Activated naive CD4-positive, alpha-beta T cell treated with anti-CD3 and anti-CD28 coated beads, Interleukin-2, amount 50 U/mL, for 72 hours (primary cell): ENCODE results near the gene PKIG. TPM values are rescaled to one million over a fixed set of nuclear protein-coding genes. Genes with fewer than 3 reads are reported as not detected.
"Not testable (repeated sequence)": the region's sequence is repeated elsewhere in the genome, so short reads cannot be mapped to it uniquely, and the experiment has no call there.

Source experiments
- ATAC-seq, 2 donors: fragments of 150-1000 bp; cut with Tn5 transposase; 2 replicates each; pipeline ENCODE4 v1.10.0; 2021; ENCODE audit warnings: mild to moderate bottlenecking in 2 of 2, moderate library complexity in 2 of 2
- DNase-seq, 2 donors: peaks; one replicate each; pipeline ENCODE4 v3.0.0; 2021 to 2022; ENCODE audit warnings: low spot score in 2 of 2
- H3K27ac Mint-ChIP-seq, 2 donors: one replicate each; pipeline ENCODE4 v1.8.0; 2022; ENCODE audit warnings: mild to moderate bottlenecking in 2 of 2, mixed read lengths in 2 of 2
- H3K36me3 Mint-ChIP-seq, 2 donors: one replicate each; pipeline ENCODE4 v1.8.0; 2022; ENCODE audit warnings: mixed read lengths in 2 of 2
- H3K9me3 Mint-ChIP-seq, 2 donors: one replicate each; pipeline ENCODE4 v1.8.0; 2022; ENCODE audit warnings: mixed read lengths in 2 of 2
- total RNA-seq, 2 donors: library from RNA; stranded (reverse); gene quantifications; one replicate each; pipeline ENCODE4 v1.2.3, GENCODE V29; 2022

PKIG gene
- total RNA-seq, 2 donors from 2014 or later: 2.0 to 10.5 TPM

DNA sequence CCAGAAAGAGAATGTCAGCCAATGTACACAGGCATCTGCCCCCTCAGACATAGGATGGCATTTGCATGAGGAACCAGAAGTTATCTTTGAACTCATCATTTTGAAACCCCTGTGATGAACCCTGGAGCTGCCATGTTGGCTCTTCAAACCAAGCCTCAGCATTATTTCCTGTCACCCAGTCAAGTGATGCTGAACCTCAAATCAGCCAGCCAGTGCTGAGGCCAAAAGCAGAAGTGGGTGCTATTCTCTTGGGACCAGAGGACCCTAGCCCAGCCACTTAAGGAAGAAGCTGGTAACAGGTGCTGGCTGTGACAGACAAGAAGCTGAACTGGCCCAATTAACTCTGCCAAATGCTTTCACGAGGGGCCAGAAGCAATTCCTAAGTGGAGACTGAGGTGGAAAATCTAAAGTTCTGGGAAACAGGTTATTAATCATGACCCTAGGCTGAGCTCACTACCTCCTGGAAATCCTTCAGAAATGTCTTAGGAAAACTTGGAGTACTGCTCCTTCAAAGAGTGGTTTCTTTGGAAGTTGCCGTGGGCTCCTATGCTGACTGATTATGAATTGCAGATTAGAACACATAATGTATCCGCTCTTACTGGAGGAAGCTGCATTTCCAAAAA lies 4.0 kb downstream of the PKIG start:
- ATAC-seq: peak in 1 of 2 donors; percentile 85
- peaks cover 0 to 4% of the 10 kb centered on the region in 2 donors for H3K9me3 Mint-ChIP-seq
- no peak overlapping the region for H3K27ac Mint-ChIP-seq
- no peaks in the 10 kb centered on the region for H3K36me3 Mint-ChIP-seq
- DNase-seq: no peak

GRCh38 chr20:44587035-44587980 lies 4.9 kb downstream of the PKIG start:
- Mint-ChIP-seq H3K9me3 (peaks cover 0 to 4% of the 10 kb centered on the region in 2 donors), H3K27ac (no peak overlapping the region), H3K36me3 (no peaks in the 10 kb centered on the region)
- DNase-seq (no peak), ATAC-seq (no peak)

DNA sequence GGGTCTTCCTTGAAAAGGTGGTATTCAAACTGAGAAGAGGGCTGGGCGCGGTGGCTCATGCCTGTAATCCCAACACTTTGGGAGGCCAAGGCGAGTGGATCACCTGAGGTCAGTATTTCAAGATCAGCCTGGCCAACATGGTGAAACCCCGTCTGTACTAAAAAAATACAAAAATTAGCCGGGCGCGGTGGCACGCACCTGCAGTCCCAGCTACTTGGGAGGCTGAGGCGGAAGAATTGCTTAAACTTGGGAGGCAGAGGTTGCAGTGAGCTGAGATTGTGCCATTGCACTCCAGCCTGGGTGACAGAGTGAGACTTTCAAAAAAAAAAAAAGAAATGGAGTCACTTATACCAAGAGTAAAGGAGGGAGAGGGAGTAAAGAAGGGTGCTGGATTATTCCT lies 5.9 kb downstream of the PKIG start:
- not testable (repeated sequence) for H3K9me3 Mint-ChIP-seq, DNase-seq, ATAC-seq, H3K36me3 Mint-ChIP-seq
- peak overlapping the region in 1 of 2 donors; percentile 31 for H3K27ac Mint-ChIP-seq

DNA sequence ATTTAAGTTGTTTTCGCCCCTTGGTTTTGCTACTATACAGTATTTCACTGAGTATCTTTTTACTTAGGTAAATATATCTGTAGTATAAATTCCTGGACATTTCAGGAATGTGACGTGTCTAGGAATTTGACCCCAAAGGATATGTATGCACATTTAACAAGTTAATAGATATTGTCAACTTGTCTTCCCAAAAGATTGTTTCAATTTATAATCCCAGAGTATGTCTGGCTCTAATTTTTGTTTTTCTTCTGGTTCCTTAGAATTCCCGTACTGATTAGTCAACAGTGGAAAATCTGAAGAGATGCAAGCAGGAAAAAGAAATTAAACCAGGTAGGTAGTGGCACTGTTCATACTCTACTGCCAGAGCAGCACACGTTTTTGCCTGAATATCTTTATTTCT lies 7.2 kb downstream of the PKIG start:
- Mint-ChIP-seq H3K36me3 (no peaks in the 10 kb centered on the region), H3K27ac (no peak overlapping the region), H3K9me3 (peaks cover 0 to 4% of the 10 kb centered on the region in 2 donors)
- no peak for ATAC-seq
- DNase-seq: no peak

DNA sequence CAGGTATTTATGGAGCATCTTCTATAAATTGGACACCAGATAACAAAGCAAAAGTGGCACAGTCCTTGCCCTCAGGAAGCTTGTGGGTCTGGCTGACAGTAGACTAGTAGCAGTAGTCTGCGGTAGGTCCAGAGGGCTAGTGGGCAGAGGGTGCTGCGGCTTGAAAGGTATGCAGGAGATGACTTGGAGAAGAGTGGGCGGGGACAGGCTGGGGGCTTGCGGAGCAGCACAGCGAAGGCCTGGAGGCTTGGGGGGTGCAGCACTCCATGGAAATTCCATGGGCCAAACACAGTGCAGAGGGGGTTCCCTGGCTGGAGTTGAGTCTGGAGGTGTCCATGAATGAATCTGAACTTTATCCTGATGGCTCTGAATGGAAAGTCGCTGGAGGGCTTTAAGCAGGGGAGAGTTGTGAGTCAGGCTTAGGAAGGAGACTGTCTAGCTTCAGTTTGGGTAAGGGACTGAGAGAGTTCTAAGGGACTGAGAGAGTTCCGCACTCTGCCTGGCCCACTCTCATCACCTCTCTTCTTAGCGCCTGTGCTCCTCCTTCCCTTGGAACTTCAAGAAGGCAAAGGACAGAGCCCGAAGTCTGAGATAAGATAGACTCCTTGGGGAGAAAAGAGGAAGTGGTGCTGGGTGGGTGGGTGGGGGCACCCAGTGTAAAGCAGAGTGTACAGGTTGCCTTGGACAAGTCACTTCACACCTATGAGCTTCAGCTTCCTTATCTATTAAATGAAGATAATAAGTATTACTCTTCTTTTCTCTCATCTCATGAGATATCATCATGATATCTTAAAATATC lies 8.8 kb downstream of the PKIG start:
- no peak for ATAC-seq

GRCh38 chr20:44592366-44592765 lies 10.0 kb downstream of the PKIG start:
- ATAC-seq (no peak), DNase-seq (no peak)
- no peak overlapping the region for H3K27ac Mint-ChIP-seq
- no peaks in the 10 kb centered on the region for H3K9me3 Mint-ChIP-seq
- no peaks in the 10 kb centered on the region for H3K36me3 Mint-ChIP-seq

More for the DNA sequence above, 8.8 kb downstream of the PKIG start:
- Mint-ChIP-seq H3K36me3 (no peaks in the 10 kb centered on the region), H3K9me3 (no peaks in the 10 kb centered on the region), H3K27ac (no peak overlapping the region)
- DNase-seq: no peak

- Mint-ChIP-seq H3K9me3 (no peaks in the 10 kb centered on the region), H3K27ac (no peak overlapping the region), H3K36me3 (no peaks in the 10 kb centered on the region)
- ATAC-seq (no peak), DNase-seq (no peak)
Measured at GRCh38 chr20:44593751-44594150, 11.4 kb downstream of the PKIG start.

DNA sequence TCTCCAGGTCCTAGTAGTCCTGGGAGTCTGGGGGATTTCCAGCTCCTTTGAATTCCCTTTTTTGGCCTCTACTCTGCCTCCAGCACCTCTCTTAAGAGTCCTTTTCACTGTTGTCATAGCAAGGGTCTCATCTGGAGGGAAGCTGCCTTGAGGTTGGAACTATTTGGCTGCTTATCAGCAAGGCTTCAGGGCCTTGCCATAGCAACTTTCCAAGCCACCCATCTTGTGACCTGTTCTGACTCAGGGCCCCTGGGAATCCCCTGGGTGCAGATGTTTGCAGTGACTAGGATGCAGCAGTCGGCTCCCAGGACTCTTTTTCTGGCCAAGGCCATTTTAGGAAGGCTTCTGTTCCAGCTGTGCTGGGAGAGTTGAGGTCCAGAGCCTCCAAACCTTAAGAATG lies 12.4 kb downstream of the PKIG start:
- Mint-ChIP-seq H3K27ac (peak overlapping the region in 1 of 2 donors; percentile 92), H3K9me3 (no peaks in the 10 kb centered on the region), H3K36me3 (no peaks in the 10 kb centered on the region)
- no peak for DNase-seq
- ATAC-seq: peak; percentile 50 to 77

- no peak overlapping the region for H3K27ac Mint-ChIP-seq
- no peak for DNase-seq
- H3K36me3 Mint-ChIP-seq: no peaks in the 10 kb centered on the region
- ATAC-seq: no peak
- no peaks in the 10 kb centered on the region for H3K9me3 Mint-ChIP-seq
Measured at GRCh38 chr20:44596010-44596409, 13.6 kb downstream of the PKIG start.

- no peak for DNase-seq
- Mint-ChIP-seq H3K36me3 (no peaks in the 10 kb centered on the region), H3K9me3 (no peaks in the 10 kb centered on the region), H3K27ac (peak overlapping the region; percentile 76 to 92)
- no peak for ATAC-seq
Measured at GRCh38 chr20:44596876-44597275, 14.5 kb downstream of the PKIG start.

DNA sequence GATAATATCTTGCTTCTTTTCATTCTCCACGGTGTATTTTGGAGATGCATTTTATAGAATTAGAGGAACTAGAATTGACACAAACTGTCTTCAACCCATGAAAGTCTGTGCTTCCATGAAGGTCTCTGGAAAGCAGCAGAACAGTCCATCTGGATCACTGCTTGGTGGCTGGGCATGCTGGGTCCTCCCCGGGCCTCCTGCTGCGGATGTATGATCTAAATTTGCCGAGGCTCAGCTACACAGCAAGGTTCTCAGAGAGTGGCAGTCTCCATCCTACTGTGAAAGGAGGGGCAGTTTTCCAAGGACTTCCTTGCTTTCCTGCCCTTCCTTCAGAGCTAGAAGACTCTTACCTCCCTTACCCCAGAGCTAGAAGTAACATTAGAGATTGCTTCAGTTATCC lies 15.1 kb downstream of the PKIG start:
- DNase-seq (no peak), ATAC-seq (no peak)
- Mint-ChIP-seq H3K9me3 (no peaks in the 10 kb centered on the region), H3K27ac (peak overlapping the region in 1 of 2 donors; percentile 82), H3K36me3 (no peaks in the 10 kb centered on the region)

DNA sequence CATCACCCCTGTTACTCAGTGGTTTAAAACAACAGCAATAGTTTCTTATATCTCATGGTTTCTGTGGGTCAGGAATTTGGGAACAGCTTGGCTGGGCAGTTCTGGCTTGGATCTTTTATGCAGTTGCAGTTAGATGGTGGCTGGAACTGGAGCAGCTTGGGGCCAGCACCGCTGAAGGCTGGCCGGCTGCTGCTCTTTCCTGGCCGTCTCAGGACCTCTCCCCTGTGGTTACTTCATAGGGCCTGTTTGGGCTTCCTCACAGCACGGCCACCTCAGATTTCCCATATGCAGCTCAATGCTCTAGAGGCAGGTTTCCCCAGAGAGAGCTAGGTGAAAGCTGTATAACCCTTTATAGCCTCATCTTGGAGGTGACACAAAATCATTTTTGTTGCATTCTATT lies 15.6 kb downstream of the PKIG start:
- H3K9me3 Mint-ChIP-seq: no peaks in the 10 kb centered on the region
- H3K27ac Mint-ChIP-seq: peak overlapping the region; percentile 82 to 93
- no peak for DNase-seq
- ATAC-seq: no peak
- H3K36me3 Mint-ChIP-seq: no peaks in the 10 kb centered on the region

DNA sequence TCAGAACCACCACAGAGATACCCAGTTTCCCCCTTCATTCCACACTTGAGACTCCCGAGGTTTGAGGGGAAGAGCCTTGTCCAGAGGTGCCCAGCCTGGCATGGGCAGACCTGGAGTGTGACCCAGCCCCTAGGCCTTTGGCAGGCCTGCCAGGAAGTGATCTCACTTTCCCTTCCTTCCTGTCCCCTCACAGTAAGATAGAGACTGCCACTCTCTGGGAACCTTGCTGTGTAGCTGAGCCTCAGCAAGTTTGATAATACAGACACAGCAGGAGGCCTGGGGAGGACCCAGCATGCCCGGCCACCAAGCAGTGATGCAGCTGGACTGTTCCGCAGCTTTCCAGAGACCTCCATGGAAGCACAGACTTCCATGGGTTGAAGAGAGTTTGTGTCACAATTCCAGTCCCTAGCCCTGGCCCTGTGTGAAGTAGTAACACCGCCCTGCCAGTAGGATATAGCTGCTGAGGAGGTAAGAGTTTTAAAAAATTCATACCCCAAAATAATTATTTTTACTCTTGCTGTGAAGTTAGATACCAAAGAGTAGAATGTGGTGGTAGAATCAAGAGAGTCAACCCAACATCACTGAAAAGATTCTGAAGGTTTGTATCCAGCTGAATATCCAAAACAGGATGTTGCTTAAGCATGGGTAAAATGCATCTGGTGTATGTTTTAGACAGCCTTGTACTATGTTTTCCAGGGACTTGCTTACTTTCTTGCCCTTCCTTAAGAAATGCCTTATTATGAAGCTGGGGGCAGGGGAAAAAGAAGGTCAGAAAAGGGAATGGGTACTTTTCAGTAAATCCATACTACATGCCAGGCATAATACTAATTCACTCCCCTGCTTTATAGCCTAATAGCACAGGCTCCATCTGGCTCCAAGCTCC lies 16.3 kb downstream of the PKIG start:
- Mint-ChIP-seq H3K36me3 (no peaks in the 10 kb centered on the region), H3K9me3 (no peaks in the 10 kb centered on the region)

GRCh38 chr20:44599715-44600114 lies 17.3 kb downstream of the PKIG start:
- H3K36me3 Mint-ChIP-seq: no peaks in the 10 kb centered on the region

More for the DNA sequence above, 16.3 kb downstream of the PKIG start:
- peak overlapping the region; percentile 82 to 93 for H3K27ac Mint-ChIP-seq
- ATAC-seq: peak; percentile 76 to 94
- no peak for DNase-seq

GRCh38 chr20:44600301-44600700 lies 17.9 kb downstream of the PKIG start:
- DNase-seq (no peak), ATAC-seq (no peak)
- Mint-ChIP-seq H3K36me3 (no peaks in the 10 kb centered on the region), H3K27ac (peak overlapping the region in 1 of 2 donors; percentile 34), H3K9me3 (no peaks in the 10 kb centered on the region)

More at GRCh38 chr20:44599715-44600114, 17.3 kb downstream of the PKIG start:
- H3K27ac Mint-ChIP-seq: peak overlapping the region in 1 of 2 donors; percentile 34
- H3K9me3 Mint-ChIP-seq: no peaks in the 10 kb centered on the region
- DNase-seq (no peak), ATAC-seq (no peak)

DNA sequence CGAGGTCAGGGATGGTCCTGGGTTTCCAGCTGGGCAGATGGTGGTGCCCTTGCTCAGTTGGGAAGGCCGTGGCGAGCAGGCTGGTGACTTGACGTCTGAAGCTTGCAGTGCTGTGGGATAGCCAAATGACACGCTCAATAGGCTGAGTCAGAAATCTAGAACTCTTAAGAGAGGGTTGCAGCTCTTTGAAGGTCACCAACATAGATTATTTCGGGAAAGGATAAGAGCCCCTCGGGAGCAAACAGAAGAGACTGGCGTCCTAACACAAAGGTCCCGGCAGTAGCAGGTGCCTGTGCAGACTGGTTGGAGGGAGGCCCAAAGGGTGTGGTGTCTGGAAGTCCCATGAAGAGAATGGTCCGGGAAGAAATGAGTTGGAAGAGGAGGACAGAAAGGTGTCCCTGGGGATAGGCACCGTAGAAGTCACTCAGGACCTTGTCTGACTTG lies 18.4 kb downstream of the PKIG start:
- no peak for DNase-seq
- no peak for ATAC-seq
- Mint-ChIP-seq H3K9me3 (no peaks in the 10 kb centered on the region), H3K36me3 (no peaks in the 10 kb centered on the region), H3K27ac (peak overlapping the region in 1 of 2 donors; percentile 18)
